ENCODE results near the gene ZNF254.
"Not testable (repeated sequence)": the region's sequence is repeated elsewhere in the genome, so short reads cannot be mapped to it uniquely, and the experiment has no call there.

ZNF254 gene

DNA sequence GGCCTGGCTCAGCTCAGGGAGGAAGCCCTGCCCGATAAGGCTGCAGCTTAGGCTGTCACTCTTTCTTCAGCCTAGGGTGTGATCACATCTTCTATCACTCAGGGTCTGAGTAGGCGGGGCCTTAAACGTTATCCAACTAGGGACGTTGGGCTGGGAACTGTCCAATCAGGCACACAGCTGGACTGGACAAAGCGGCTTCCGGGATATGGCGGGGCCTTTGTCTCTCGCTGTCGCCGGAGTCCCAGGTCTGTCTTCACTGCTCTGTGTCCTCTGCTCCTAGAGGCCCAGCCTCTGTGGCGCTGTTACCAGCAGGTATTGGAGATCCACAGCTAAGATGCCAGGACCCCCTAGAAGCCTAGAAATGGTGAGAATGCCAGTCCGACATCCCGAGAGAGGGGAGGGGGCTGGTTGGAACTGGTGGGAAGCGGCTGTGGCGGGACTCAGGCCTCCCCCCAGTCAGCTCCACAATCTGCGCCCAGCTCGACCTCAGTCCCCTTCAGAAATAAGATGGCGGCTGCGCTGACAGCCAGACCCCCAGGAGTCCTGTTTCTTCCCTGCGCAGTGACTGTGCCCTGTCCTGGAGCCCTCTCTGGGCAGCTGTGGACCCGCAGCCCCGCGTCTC lies at the start of gene ZNF254:
Gene ZNF254, plus strand, starts transcription at position 214 of the 622 bp plus-strand sequence. Its CDS starts 121 bp downstream, at position 335.
- peak; percentile 86 to 89 for DNase-seq

DNA sequence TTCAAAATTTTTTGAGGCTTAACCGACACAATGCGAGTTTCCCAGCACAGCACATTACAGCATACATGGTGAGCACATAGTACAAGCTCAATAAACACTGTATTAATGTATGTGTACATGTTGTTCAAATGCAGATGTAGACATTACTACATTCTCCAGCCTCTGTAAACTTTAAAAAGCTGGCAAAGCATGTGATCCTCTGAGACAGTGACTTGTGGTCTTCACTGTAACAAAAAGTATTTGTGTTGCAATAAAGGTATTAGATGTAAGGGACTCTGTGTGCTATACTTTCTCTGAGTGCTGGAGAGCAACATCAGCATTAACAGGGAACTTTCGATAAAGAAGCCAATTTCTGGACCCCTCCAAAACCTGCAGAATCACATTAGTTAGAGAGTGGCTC lies 46.4 kb upstream of the ZNF254 start:
- no peak for DNase-seq

GRCh38 chr19:24041326-24041725 lies 45.7 kb upstream of the ZNF254 start:
- not testable (repeated sequence) for DNase-seq

DNA sequence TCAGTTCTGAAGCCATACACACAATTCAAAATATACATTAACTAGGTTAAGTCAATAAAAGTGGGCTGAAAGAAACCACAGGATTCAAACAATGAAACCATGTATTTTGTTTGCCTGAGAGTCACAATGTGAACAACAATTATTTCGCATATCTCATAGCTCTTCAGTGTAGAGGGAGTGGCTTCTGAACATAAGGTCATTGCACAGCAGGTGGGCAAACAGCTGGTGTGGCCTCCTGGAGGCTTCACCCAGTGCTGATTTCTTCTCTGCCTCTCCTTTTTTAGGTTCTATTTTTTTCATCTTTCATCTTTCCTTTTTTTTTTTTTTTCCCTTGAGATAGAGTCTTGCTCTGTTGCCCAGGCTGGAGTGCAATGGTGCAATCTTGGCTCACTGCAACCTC lies 40.4 kb upstream of the ZNF254 start:
- DNase-seq: no peak

DNA sequence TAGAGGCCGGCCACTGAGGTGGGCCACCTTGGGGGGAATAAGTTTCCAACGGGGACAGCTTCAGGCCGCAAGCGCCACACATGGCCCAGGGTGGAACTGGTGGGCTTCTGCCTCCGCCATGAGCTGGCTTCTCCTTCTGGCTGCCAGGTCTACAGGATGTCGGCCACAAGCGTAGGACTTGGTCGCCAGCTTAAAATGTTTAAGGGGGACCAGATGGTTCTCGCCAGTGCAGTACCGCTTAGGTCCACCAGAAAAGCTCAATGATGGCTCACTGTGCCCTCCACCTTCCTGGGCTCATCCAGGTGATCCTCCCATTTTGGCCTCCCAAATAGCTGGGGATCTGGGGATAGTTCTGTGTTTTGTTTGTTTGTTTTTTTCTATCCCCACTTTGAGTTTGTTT lies 38.7 kb upstream of the ZNF254 start:
- DNase-seq: no peak

GRCh38 chr19:24049537-24049936 lies 37.5 kb upstream of the ZNF254 start:
- DNase-seq: no peak

- no peak for DNase-seq
Measured at GRCh38 chr19:24051516-24051915, 35.5 kb upstream of the ZNF254 start.

GRCh38 chr19:24052811-24053210 lies 34.2 kb upstream of the ZNF254 start:
- DNase-seq: no peak

GRCh38 chr19:24053601-24054000 lies 33.4 kb upstream of the ZNF254 start:
- DNase-seq: no peak

GRCh38 chr19:24054044-24054935 lies 32.7 kb upstream of the ZNF254 start:
- DNase-seq: no peak

GRCh38 chr19:24055548-24055947 lies 31.4 kb upstream of the ZNF254 start:
- DNase-seq: no peak

DNA sequence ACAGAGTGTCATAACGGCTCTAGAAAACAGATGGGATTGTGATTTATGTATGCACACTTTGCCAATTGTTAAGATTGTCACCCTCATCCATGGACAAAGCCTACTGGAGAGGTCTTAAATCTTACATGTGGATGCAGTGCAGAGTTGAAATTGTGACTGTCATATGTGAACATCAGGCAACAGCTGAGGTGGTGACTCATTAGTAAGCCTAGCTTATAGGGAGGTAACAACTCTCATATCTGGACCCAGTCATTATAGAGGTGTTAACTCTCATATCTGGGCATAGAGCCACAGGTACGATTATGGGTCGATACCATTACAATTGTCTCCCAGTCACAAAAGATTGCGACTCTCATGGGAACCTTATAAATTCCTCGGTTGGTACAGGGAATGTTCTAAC lies 29.8 kb upstream of the ZNF254 start:
- DNase-seq: no peak

GRCh38 chr19:24059563-24060295 lies 27.3 kb upstream of the ZNF254 start:
- DNase-seq: no peak

- no peak for DNase-seq
Measured at GRCh38 chr19:24060687-24061356, 26.2 kb upstream of the ZNF254 start.

- DNase-seq: no peak
Measured at GRCh38 chr19:24062190-24062589, 24.8 kb upstream of the ZNF254 start.

- DNase-seq: no peak
Measured at GRCh38 chr19:24063295-24063694, 23.7 kb upstream of the ZNF254 start.

- no peak for DNase-seq
Measured at GRCh38 chr19:24064175-24064574, 22.8 kb upstream of the ZNF254 start.

- no peak for DNase-seq
Measured at GRCh38 chr19:24065243-24065642, 21.7 kb upstream of the ZNF254 start.

DNA sequence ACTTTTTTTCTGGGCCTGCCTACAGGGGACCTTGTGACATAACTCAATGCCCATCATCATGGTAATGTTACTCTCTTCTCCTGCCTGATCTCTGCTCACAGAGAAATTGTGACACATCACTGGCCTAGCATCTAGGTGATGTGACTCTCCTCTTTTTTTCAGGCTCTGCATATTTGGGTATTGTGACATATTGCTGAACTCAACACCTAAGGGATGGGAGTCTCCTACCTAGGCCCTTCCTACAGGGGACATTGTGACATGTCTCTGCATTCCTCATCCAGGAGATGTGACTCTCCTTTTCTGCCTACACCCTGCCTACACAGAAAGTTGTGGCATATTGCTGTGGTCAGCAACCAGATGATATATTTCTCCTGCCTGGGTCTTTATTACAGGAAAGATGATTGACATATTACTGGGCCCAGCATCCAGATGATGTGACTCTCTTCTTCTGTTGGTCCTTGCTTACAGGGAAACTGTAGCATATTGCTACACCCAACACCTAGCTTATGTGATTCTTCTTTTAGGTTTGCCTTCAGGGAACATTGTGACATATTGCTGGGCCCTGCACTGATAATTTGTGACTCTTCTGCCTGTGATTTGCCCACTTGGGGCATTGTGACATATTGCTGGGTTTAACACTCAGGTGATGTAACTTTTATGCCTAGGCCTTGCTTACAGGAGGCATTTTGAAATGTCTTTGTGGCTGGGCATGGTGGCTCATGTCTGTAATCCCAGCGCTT lies 21.0 kb upstream of the ZNF254 start:
- no peak for DNase-seq

GRCh38 chr19:24069905-24070657 lies 16.9 kb upstream of the ZNF254 start:
- no peak for DNase-seq

- no peak for DNase-seq
Measured at GRCh38 chr19:24071078-24071477, 15.9 kb upstream of the ZNF254 start.

GRCh38 chr19:24072720-24073119 lies 14.3 kb upstream of the ZNF254 start:
- no peak for DNase-seq
